Rectal smooth muscle tissue (tissue), 1 donor: ENCODE data around the gene MUC5B.

Experiments used
- H3K27ac ChIP-seq: one replicate; pipeline ENCODE4 v1.7.0; 2013; ENCODE audit warnings: low read depth, low read length, inconsistent platforms
- H3K27me3 ChIP-seq: one replicate; pipeline ENCODE4 v1.7.0; 2013; ENCODE audit warnings: low read length; ENCODE audit not compliant: control insufficient read depth, insufficient read depth
- H3K36me3 ChIP-seq: one replicate; pipeline ENCODE4 v1.7.0; 2013; ENCODE audit warnings: low read length; ENCODE audit not compliant: control insufficient read depth, insufficient read depth
- H3K4me1 ChIP-seq: one replicate; pipeline ENCODE4 v1.7.0; 2013; ENCODE audit warnings: low read length; ENCODE audit not compliant: control insufficient read depth, insufficient read depth
- H3K4me3 ChIP-seq: one replicate; pipeline ENCODE4 v1.7.0; 2013; ENCODE audit warnings: low read length
- H3K9ac ChIP-seq: one replicate; pipeline ENCODE4 v1.7.0; 2013; ENCODE audit warnings: low read length

The MUC5B gene

DNA sequence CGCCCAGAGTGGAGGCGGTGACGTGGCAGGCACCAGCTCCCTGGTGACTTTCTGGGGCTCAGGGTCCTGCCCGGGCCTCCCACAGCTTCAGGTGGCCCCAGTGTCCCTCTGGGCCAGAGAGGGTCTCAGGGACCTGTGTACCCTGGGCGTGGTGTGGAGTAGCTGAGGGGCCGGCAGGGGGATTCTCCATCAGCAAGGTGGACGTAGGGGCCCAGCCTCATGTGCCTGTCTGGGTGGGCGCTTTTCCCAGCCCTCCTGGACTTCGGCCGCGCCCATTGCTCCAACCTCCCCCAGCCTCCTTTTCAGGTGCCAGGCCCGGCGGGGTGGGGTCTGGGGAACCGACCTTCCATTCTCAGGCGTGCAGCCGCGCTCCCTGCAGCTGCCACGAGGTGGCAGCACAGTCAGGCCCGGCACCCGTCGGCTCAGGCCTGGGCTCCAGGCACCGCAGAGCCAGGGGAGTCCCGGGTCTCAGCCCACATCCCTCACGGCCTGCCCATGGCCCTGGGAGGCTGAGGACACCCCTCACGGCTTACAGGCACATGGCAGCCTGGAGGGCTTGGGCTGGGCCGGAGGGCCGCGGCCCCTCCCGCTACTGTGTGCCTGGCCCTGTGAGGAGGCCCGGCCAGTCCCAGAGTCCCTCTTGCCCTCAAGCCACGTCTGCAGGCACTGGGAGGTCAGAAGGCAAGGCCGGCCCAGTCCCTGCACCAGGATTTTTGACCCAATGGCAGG is 19.9 kb upstream of the MUC5B start:
- no peak overlapping the region for H3K27ac ChIP-seq
- H3K4me3 ChIP-seq = no peak overlapping the region
- H3K27me3 ChIP-seq = peaks cover 17% of the 10 kb centered on the region
- no peak overlapping the region for H3K9ac ChIP-seq
- H3K36me3 ChIP-seq = no peaks in the 10 kb centered on the region
- no peaks in the 10 kb centered on the region for H3K4me1 ChIP-seq

DNA sequence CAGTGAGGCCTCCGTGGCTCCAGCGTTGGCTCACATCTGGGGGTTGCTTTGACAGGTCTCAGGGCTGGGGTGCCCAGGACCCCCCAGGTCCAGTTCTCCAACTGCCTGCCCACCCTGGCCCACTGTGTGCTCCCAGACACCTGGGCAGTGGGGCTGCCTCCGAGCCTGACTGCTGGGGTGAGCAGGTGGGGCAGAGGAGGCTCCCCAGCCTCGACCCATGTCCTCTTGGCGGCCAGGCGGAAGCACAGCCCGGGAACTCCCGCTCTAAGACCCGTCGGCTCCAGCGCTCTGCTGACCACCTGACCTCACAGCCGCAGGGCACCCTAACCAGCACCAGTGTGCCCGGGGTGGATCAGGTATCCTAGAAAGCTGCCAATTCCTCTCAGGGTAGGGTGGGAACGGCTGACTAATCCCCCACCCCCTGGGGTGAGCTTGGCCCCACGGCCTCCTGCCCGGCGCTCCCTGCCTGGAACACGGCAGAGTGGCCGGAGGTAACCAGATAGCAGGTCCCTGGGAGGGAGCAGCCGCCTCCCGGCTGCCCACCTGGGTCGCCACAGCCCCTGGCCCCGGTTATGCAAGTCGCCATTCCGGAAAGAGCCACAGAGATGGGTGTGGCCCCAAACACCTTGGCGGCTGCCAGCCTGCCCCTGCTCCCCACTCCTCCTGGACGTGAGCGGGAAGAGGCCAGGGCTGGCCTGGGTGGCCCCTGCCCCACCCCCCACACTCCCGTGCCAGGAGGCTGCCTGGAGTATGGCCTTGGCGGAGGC is 19.2 kb upstream of the MUC5B start:
- H3K36me3 ChIP-seq = no peaks in the 10 kb centered on the region
- no peak overlapping the region for H3K9ac ChIP-seq
- peaks cover 14% of the 10 kb centered on the region for H3K27me3 ChIP-seq
- no peaks in the 10 kb centered on the region for H3K4me1 ChIP-seq
- H3K4me3 ChIP-seq = no peak overlapping the region
- H3K27ac ChIP-seq = no peak overlapping the region

- Histone ChIP-seq H3K4me1 (no peaks in the 10 kb centered on the region), H3K27me3 (peaks cover 9% of the 10 kb centered on the region), H3K27ac (no peak overlapping the region), H3K9ac (no peak overlapping the region), H3K36me3 (no peaks in the 10 kb centered on the region), H3K4me3 (no peak overlapping the region)
Observed at GRCh38 chr11:1204381-1205101, 18.3 kb upstream of the MUC5B start.

GRCh38 chr11:1205121-1205986 is 17.5 kb upstream of the MUC5B start:
- no peak overlapping the region for H3K27ac ChIP-seq
- no peak overlapping the region for H3K4me3 ChIP-seq
- H3K4me1 ChIP-seq = no peaks in the 10 kb centered on the region
- H3K27me3 ChIP-seq = peaks cover 2% of the 10 kb centered on the region
- no peaks in the 10 kb centered on the region for H3K36me3 ChIP-seq
- no peak overlapping the region for H3K9ac ChIP-seq

GRCh38 chr11:1205987-1206331 is 16.9 kb upstream of the MUC5B start:
- Histone ChIP-seq H3K27ac (no peak overlapping the region), H3K4me3 (no peak overlapping the region), H3K9ac (no peak overlapping the region), H3K36me3 (no peaks in the 10 kb centered on the region), H3K4me1 (no peaks in the 10 kb centered on the region), H3K27me3 (peaks cover 2% of the 10 kb centered on the region)

GRCh38 chr11:1206391-1207271 is 16.2 kb upstream of the MUC5B start:
- Histone ChIP-seq H3K4me1 (no peaks in the 10 kb centered on the region), H3K27me3 (peaks cover 2% of the 10 kb centered on the region), H3K27ac (no peak overlapping the region), H3K9ac (no peak overlapping the region), H3K36me3 (no peaks in the 10 kb centered on the region), H3K4me3 (no peak overlapping the region)

- peaks cover 2% of the 10 kb centered on the region for H3K27me3 ChIP-seq
Observed at GRCh38 chr11:1207401-1208143, 15.3 kb upstream of the MUC5B start.

DNA sequence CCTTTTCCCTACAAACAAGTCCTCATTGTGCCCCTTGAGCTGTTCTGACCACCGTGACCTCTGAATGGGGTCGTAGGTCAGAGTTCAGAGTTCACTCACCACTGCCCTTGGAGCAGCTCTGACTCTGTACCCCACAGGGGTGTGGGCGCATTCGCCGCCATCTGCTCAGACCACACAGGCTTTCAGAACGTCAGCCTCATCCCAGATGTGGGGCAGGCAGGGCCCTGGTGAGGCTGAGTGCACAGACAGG is 14.8 kb upstream of the MUC5B start:
- no peaks in the 10 kb centered on the region for H3K36me3 ChIP-seq
- no peaks in the 10 kb centered on the region for H3K4me1 ChIP-seq
- peaks cover 2% of the 10 kb centered on the region for H3K27me3 ChIP-seq
- H3K4me3 ChIP-seq = no peak overlapping the region
- H3K9ac ChIP-seq = no peak overlapping the region
- H3K27ac ChIP-seq = no peak overlapping the region

More at GRCh38 chr11:1207401-1208143, 15.3 kb upstream of the MUC5B start:
- Histone ChIP-seq H3K36me3 (no peaks in the 10 kb centered on the region), H3K27ac (no peak overlapping the region), H3K4me1 (no peaks in the 10 kb centered on the region), H3K9ac (no peak overlapping the region), H3K4me3 (no peak overlapping the region)

DNA sequence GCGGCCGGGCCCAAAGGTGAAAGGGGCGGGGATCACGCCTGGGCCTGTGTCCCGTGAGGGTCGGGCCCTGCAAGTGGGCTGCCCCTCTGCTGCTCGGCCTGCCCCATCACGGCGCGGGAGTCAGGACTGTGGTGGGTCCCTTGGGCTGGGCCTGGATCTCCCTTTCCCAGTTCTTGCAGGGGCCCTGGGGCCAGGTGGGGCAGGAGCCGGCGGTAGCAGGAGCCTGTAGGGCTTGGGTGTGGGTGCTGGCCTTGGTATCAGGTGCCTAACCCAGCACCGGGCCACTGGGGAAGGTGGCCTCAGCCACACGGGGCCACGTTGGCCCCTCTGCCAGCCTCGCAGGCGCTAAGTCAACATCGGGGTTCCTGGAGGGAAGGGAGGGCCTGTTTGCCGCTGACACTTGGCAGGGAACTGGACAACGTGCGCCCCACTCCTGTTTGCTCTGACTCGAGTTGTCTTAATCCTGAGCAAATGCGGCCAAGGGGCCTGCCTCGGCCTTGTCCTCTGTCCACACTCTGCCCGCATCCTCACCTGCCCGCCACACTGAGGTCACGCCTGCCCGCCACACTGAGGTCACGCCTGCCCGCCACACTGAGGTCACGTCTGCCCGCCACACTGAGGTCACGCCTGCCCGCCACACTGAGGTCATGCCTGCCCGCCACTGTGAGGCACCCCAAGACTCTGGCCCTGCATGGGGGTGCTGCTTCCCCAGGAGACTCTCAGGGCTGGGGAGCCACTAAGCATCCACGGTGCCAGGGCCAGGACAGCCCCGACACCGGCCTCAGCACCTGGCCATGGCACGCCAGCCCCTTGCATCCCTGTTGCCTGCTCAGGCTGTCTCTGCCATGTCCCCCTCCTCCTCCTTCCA is 14.2 kb upstream of the MUC5B start:
- H3K9ac ChIP-seq = no peak overlapping the region
- peaks cover 2% of the 10 kb centered on the region for H3K27me3 ChIP-seq
- no peaks in the 10 kb centered on the region for H3K4me1 ChIP-seq
- H3K27ac ChIP-seq = no peak overlapping the region
- no peak overlapping the region for H3K4me3 ChIP-seq
- H3K36me3 ChIP-seq = no peaks in the 10 kb centered on the region

DNA sequence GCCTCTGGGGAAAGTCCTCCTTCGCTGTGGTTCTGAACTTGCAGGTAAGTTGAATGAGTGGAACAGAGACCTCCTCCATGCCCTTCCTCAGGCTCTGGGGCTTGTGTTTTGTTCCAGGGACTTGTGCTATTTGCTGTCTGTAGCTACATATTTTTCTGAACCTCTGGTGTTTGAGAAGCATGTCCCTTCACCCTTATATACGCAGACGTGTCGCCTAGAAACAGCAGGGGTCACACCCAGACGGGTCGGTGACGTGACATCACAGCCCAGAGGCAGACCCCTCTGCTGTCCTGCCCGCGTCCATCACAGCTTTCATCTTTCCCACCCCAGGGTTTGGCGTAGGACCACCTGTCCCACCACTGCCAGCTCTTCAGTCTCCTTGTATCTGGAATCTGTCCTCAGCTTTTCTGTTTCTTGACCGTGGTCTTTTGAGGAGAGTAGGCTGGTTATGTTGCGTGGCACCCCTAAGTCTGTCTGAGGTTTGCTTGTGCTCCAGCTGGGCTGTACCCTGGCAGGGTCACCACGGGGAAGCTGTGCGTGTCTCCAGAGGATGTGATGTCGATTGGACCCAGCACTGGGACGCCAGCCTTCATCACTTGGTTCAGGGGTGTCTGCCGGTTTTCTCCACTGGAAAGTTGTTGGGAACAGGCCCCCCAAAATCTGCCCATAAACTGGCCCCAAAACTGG is 13.4 kb upstream of the MUC5B start:
- Histone ChIP-seq H3K36me3 (no peaks in the 10 kb centered on the region), H3K9ac (no peak overlapping the region), H3K4me3 (no peak overlapping the region), H3K4me1 (no peaks in the 10 kb centered on the region), H3K27ac (no peak overlapping the region), H3K27me3 (no peaks in the 10 kb centered on the region)
